Spleen (tissue), 7 donors: ENCODE data around the gene CACNA2D3.

Source experiments
- POLR2A ChIP-seq, 3 donors: fragments of 450-650 bp; IDR thresholded peaks; one replicate each; pipeline ENCODE4 v1.5.1; 2017; ENCODE audit warnings: antibody characterized with exemption in 3 of 3, mild to moderate bottlenecking in 1 of 3
- TF ChIP-seq, protein P1 (sequence below), 11 experiments: fragments of 200-600 bp in 7 of 11; fragments of 450-650 bp in 4 of 11; sonication (generic) in 4 of 11; IDR thresholded peaks in 8 of 11; conservative IDR thresholded peaks in 3 of 11; 1 replicate in 7 of 11; 2 replicates in 4 of 11; pipeline versions ENCODE4 v1.4.0 to v1.8.0; 2016 to 2021; ENCODE audit warnings: antibody characterized with exemption in 11 of 11, inconsistent platforms in 4 of 11, mild to moderate bottlenecking in 1 of 11
- donor health status: DM: no; HTN: no; CAD: no; lungs with moderate emphysema.
- donor health status: DM: no; HTN: no; CAD: no.
- donor health status: DM: no; HTN: no; CAD: no.

DNA sequence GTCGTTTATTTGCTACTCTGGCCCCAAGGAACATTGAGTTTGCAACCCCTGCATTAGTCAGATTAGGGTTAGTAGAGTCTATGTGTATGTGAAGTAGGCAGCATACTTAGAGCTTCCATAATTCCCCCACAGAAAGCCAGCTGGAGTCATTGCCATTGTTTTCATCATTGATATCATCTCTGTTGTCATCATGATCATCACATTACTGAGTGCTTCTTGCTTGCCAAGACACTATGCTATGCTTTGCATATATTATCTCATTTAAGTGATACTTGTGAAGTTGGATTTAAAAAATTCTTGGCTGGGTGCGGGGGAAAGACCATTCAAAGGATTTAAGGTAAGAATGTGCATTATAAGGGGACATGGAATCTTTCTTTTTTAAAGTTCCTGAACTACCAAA lies 209.0 kb downstream of the CACNA2D3 start:
- TF ChIP-seq, protein P1, sequence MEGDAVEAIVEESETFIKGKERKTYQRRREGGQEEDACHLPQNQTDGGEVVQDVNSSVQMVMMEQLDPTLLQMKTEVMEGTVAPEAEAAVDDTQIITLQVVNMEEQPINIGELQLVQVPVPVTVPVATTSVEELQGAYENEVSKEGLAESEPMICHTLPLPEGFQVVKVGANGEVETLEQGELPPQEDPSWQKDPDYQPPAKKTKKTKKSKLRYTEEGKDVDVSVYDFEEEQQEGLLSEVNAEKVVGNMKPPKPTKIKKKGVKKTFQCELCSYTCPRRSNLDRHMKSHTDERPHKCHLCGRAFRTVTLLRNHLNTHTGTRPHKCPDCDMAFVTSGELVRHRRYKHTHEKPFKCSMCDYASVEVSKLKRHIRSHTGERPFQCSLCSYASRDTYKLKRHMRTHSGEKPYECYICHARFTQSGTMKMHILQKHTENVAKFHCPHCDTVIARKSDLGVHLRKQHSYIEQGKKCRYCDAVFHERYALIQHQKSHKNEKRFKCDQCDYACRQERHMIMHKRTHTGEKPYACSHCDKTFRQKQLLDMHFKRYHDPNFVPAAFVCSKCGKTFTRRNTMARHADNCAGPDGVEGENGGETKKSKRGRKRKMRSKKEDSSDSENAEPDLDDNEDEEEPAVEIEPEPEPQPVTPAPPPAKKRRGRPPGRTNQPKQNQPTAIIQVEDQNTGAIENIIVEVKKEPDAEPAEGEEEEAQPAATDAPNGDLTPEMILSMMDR (IDR thresholded peaks at IDR 0.05 in 8 of 11, conservative IDR thresholded peaks at IDR 0.05 in 3 of 11): no peak
- TF ChIP-seq POLR2A (IDR thresholded peaks at IDR 0.05): no peak
